HG03108 (cell line): ENCODE data around the gene CBX5.
"Not testable (repeated sequence)": the region's sequence is repeated elsewhere in the genome, so short reads cannot be mapped to it uniquely, and the experiment has no call there.

Experiments used
- ATAC-seq: cut with Tn5 transposase; IDR thresholded peaks from one replicate; pipeline ENCODE4 v1.9.1; 2021; ENCODE audit warnings: moderate library complexity; ENCODE audit not compliant: unreplicated experiment

Gene CBX5

GRCh38 chr12:54294953-54295566 lies 15.1 kb upstream of the CBX5 start:
- no peak for ATAC-seq

- no peak for ATAC-seq
Observed at GRCh38 chr12:54294152-54294952, 14.4 kb upstream of the CBX5 start.

- ATAC-seq, result no peak
Observed at GRCh38 chr12:54292931-54293241, 13.0 kb upstream of the CBX5 start.

- no peak for ATAC-seq
Observed at GRCh38 chr12:54292083-54292930, 12.4 kb upstream of the CBX5 start.

GRCh38 chr12:54287261-54288157 lies 7.6 kb upstream of the CBX5 start:
- ATAC-seq, result no peak

- no peak for ATAC-seq
Observed at GRCh38 chr12:54286042-54287030, 6.4 kb upstream of the CBX5 start.

GRCh38 chr12:54285150-54286041 lies 5.5 kb upstream of the CBX5 start:
- ATAC-seq, result no peak

- not testable (repeated sequence) for ATAC-seq
Observed at GRCh38 chr12:54284070-54284780, 4.3 kb upstream of the CBX5 start.

- no peak for ATAC-seq
Observed at GRCh38 chr12:54282949-54283593, 3.1 kb upstream of the CBX5 start.

GRCh38 chr12:54281694-54282093 lies 1.8 kb upstream of the CBX5 start:
- ATAC-seq, result not testable (repeated sequence)

- ATAC-seq, result not testable (repeated sequence)
Observed at GRCh38 chr12:54281261-54281638, 1.3 kb upstream of the CBX5 start.

- peak; percentile 91 for ATAC-seq
Observed at GRCh38 chr12:54280468-54281260, 742 bp upstream of the CBX5 start, which contains the start of gene HNRNPA1. HNRNPA1 (plus strand) TSS chr12:54280726; CDS start chr12:54280808, 82 bp downstream.

- no peak for ATAC-seq
Observed at GRCh38 chr12:54279227-54279631, 693 bp downstream of the CBX5 start.

GRCh38 chr12:54277823-54278276 lies 2.1 kb downstream of the CBX5 start:
- no peak for ATAC-seq

- ATAC-seq, result no peak
Observed at GRCh38 chr12:54276368-54276767, 3.6 kb downstream of the CBX5 start.

GRCh38 chr12:54273981-54274380 lies 5.9 kb downstream of the CBX5 start:
- no peak for ATAC-seq
